HG03139 (cell line): ENCODE data around the gene GCC2.
"Not testable (repeated sequence)": the region's sequence is repeated elsewhere in the genome, so short reads cannot be mapped to it uniquely, and the experiment has no call there.

Experiments used
- ATAC-seq: cut with Tn5 transposase; IDR thresholded peaks from one replicate; pipeline ENCODE4 v1.9.1; 2021; ENCODE audit not compliant: unreplicated experiment

The GCC2 gene

DNA sequence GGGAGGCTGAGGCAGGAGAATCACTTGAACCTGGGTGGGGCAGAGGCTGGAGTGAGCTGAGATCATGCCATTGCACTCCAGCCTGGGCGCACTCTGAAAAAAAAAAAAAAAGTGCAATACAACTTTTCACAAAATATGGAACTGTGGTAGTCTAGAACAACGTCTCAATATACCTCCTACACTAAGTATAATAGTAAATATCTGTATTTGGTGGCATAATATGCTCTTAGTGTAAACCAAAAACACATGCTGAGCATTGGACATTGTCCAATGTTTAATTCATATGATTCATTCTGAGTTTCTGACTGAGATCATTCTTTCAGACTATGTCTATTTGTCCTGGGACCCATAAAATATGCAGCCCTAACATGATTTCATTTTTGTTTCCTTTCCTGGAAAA lies 65.5 kb downstream of the GCC2 start:
- ATAC-seq: not testable (repeated sequence)

DNA sequence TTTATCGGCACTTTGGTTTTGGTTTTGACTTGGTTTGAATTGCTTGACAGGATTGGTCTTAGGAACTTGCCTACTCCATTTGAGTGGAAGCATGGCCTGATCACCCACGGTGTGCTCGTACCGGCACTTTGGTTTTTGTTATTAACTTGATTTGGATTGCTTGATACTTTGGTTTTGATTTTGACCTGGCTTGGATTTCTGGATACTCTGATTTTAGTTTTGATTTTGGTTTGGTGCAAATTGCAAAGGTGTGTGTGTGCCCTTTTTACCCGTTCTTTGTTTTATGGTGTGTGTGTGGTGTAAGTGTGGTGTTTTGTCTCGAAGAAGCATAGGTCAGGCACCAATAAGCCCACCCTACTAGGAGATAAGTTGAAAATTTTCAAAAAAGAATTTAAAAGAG lies 75.7 kb downstream of the GCC2 start:
- ATAC-seq: not testable (repeated sequence)

DNA sequence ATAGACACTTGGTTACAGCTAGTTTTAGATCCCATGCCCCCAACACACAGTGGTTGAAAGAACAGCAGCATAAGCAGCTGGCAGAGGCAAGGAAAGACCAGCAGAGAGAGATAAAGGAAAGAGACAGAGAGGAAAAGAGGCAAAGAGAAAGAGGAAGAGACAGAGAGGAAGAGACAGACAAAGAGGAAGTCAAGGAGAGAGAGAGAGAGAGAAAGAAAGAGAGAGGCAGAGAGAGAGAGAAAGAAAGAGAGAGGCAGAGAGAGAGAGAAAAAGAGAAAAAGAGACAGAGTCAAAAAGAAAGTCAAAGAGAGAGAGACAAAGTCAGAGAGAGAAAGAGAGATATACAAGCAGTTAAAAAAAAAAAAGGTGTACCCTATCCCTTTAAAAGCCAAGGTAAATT lies 76.3 kb downstream of the GCC2 start:
- not testable (repeated sequence) for ATAC-seq

DNA sequence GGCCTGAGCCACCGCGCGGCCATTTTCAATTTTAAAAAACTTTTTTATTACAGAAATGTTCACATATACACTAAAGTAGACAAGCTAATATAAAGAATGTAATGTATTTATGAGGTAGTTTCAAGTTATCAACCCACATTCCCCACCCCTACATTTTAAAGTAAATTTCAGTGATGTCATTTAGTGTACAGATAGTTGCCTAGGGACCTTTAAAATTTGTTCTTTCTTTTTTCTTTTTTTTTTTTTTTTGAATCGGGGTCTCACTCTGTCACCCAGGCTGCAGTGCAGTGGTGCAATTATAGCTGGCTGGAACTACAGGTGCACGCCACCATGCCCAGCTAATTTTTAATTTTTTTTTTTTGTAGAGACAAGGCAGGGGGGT lies 82.7 kb downstream of the GCC2 start:
- ATAC-seq: no peak

DNA sequence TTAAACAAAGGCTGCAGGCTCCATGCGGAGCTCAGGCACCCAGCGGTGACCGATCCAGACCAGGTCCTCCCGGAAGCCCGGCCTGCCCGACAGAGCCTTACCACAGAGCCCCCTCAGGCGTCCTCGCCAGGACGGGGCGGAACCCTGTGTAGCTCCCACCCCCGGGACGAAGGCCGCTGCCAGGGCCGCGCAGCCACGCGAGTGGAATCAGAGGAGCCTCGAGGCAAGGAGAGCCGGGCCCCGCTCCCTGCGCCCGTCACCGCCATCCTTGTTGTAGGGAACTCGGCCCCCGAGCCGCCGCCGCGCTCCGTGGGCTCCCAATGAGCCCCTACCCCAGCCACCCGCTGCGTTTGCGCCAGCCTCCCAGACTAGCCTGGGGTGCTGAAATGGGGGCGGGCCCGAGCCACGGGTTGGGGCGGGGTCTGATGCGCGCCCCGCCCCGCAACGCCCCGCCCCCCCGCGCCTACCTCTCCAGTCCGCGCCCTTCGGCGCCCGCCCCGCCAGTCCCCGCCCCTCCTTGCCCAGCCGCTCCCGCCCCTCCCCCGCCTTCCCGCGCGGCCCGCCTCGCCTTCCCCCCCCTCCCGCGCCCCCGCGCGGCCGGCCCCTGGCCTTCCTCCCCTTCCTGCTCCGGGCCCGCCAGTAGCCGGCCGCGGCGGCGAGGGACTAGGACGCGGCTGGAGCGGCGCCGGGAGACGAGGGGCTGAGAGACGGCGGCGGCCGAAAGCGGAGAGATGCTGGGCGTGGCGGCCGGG lies 85.0 kb downstream of the GCC2 start, which contains the start of gene LIMS1:
LIMS1 (plus strand) TSS at position 639 of the 752 bp plus-strand sequence; CDS start at position 732, 93 bp downstream.
- ATAC-seq: peak; percentile 84

DNA sequence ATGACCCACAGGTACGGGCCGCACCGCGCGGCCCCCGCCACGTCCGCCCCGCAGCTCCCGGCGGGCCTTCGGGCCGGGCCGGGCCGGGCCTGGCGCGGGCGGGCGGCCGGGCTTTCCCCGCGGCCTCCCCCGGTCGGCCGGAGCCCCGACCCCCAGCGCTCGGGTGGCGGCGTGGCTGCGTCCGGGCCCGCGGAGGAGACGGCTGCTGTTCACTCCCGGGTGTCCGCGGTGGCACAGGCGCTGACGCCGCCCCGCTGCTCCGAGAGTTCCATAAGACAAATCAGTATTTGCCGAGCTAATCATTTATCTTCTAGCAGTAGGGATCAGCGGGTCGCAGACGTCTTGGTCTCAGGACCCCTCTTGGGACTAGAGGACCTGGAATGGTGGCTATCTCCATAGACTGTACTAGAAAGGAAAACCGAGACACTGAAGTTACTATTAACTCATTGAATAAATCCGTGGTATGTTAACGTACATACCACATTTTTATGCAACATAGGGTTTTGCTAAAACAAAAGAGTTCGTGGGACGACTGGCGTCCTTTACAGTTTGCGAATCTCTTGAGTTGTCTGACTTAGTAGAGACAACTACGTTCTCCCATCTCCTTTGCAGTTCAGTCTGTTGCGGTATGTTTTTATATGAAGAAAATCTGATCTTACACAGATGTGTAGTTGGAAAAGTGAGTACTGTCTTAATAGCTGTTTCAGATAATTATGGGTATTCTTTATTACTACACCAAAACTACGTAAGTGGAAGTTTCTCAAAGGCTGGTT lies 85.8 kb downstream of the GCC2 start:
- peak; percentile 23 for ATAC-seq

DNA sequence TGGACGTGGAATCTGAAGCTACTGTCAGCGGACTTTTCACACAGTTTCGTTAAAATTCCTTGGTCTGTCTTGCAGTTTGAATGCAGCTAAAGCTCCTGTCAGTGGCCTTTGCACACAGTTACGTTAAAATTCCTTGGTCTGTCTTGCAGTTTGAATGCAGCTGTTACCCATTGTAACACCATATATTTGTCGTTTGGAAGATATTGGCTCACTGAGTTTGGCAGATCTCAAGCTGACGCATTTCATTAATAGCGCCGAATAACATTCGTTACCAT lies 86.3 kb downstream of the GCC2 start:
- ATAC-seq: no peak

DNA sequence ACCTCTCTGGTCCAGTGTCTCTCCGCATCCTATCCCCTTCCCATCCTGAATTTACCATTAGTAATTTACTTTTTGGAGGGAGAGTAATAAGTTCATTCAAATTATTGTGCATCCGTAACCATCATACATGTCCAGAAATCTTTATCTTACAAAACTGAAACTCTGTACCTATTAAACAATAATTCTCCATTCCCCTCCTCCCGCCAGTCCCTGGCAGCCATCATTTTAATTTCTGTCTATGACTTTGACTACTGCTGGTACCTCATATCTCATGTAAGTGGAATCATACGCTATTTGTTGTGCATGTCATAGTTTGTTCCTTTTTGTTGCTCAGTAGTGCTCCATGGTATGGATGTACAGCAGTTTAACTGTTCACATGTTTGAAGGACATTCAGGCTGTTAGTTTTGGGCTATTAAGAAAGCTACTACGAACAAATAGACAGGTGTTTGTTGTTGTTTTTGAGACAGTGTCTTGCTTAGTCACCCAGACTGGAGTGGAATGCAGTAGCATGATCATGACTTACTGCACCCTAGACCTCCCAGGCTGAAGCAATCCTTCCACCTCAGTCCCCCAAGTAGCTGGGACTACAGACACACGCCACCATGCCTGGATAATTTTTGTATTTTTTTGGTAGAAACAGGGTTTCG lies 87.3 kb downstream of the GCC2 start:
- no peak for ATAC-seq

DNA sequence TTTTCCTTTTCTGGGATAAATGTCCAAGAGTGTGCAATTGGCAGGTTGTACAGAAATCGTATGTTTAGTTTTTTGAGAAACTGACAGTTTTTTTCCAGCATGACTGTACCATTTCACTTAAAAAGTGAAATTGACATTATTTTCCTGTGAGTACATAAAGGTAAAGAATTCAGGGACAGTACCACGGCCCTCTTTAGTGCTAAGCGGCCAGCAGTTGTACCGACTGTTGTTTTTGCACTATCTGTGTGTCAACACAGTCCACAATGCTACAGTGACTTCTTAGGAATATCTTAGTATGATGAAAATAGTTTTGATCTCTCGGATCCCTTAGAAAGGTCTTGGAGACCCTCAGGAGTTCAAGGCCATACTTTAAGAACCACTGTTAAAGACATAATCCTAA lies 87.9 kb downstream of the GCC2 start:
- no peak for ATAC-seq

DNA sequence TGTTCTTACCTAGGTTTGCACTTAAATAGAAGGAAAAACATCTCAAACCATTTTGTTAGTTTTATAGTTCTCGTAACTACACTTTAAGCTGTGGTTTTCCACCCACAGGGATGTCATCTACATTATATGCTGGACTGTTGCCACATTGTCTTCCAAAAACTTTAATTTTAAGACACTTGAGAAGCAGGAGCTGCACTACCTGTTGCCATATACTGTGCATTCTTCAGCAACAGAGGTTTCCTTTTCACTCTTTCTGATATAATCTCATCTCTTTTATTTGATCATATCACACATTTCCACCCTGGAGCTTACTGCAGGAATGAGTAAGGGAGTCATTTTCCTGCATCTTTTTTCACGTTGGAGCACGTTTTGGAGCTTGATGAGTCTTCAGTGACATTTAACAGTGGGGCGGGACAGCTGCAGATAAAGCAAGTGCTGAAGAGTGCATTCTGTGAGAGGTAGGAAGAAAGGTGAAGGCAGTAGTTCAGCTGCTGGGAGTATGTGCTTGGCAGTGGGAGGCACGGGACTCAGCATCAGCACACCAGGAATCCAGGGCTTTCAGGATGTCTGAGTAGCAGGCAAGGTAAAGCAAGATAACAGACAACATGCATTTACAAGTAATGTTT lies 89.1 kb downstream of the GCC2 start:
- no peak for ATAC-seq

DNA sequence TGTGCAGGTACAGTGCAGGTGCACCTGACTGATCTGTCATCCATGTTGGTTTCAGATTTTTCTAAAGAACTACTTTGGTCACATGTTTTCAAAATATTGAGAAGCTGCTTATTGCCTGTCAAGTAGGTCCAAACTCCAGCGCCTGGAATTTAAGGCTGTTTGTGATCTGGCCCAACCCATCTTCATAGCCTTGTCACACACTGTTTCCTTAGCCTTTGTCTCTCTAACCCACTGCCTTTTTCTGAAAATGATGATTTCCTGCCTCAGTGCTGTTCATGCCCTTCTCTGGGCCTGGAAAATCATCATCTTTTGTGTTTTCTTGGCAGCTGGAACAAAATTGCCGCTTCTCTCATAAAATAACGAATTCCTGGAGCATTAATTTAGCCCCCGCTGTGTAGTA lies 92.4 kb downstream of the GCC2 start:
- ATAC-seq: no peak

DNA sequence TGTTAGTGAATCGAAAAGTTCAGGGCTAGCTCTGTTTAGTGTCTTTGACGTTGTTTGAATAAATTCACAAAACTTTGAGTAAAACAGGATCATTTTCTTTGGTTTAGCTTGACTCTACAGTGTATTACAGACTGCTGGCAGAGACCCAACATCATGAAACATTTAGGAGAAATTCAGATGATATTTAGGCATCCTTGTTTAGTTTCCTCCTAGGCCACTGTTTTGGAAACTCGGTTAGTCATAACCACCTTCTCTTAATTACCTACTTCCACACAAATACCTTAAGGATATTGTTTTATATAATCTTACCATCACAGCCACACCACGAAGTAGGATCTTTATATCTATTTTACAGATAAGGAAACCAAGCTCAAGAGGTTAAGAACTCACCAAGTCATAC lies 93.1 kb downstream of the GCC2 start:
- no peak for ATAC-seq

DNA sequence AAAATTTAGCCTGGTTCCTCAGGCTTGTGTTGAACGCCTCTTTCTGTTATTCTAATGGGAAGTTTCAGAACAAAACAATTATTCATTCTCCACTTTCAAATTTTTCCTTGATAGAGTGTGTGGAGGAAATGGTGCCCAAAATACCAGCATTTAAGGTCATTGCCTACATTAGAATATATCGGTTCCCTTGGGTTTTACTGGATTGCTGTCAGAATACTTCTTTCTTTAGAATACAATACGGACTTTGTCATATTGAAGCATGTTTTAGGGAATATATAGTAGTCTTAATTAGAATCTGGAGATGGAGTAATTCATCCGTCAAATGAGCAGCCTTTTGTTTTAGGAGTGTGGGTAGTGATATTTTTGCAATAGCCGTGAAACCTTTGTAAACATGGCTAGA lies 98.6 kb downstream of the GCC2 start:
- ATAC-seq: no peak

DNA sequence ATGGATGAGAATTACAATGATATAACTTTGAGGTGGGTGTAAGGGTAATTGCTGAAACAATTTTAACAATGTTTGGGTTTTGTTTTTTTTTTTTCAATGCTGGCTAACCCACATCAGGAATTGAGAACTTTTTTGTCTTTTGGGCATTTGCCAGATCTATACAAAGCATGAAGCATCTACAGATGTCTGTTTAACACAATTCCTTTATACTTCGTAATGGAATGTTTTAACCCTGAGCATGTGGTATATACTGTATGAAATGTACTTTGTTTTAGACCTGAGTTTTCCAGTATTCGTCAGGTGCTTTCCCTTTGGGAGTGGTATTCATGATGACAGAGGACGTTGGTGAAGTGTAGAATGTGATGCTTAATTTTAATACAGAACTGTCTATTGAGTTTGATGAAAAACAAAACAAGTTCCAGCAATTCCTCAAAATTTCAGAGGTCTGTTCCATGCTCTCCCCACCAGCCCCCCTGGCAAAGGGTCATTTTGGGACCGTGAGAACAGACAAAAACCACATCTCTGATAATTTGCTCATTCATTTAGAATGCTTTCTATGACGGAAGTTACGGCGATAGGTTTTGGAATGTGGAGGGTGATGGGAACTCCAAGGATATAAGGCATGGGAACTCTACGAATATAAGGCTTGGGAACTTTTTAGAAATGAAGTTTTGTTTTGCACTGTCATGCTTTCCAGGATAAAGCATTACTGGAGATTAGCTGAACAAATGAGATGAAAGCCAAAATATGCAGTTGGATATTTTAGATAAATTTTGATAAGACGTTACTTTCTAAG lies 99.4 kb downstream of the GCC2 start:
- ATAC-seq: no peak

DNA sequence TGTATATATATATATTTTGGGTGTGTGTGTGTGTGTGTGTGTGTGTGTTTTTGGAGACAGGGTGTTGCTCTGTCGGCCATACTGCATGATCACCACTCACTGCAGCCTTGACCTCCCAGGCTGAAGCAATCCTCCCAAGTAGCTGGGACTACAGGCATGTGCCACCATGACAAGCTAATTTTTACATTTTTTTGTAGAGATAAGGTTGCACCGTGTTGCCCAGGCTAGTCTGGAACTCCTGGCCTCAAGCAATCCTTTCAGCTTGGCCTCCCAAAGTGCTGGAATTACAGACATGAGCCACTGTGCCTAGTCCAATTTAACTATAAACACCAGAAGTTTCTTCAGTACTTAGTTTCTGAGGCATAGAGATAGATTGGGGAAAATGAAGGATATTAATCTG lies 103.6 kb downstream of the GCC2 start:
- no peak for ATAC-seq

DNA sequence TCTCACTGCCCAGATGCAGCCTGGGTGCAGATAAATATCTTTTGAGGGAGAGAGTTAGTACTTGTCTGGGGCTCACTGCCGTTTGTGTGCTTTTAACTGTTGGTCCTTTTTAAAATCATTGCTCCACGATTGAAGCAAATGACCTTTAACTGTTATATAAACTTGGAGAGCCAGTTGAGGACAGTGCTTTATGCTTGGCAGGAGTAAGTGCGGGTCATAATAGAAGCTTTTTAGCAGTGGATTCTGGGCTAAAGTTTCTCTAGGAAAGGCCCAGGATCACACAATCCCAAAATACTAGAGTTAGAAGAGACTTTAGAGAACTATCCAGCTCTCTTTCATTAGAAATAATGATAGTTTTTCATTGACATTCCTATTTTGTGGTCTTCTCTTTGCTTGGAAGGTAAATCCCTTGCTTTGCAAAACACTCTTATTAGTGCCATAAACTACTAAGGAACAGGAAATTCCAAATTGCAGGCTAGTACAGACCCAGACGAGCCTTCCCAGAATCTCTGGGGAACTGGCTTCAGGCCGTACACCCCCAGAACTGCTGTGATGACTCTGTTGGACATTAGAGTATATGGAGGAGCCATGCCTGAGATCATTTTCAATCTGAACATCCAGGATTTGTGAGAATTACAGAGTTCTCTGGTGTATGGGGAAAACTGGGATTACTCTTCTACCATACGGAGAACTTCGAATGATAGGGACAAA lies 104.4 kb downstream of the GCC2 start:
- ATAC-seq: no peak

DNA sequence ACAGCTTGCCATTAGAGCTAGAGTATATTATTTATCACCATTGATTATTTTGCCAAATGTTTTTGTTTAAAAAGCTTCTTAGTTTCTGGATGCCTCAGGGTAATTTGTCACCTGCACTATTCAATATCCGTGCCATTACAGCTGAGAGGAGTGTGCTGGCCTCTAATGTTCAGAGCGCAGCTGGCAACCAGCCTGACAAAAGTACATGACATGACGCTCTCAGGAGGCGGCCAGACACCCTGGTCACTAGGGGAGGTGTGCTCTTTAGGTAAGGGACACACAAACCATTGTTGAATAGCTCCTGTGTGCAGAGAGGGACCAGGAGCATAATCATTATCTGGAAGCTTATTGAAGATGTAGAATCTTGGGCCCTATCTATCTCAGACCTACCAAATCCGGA lies 105.5 kb downstream of the GCC2 start:
- ATAC-seq: no peak

DNA sequence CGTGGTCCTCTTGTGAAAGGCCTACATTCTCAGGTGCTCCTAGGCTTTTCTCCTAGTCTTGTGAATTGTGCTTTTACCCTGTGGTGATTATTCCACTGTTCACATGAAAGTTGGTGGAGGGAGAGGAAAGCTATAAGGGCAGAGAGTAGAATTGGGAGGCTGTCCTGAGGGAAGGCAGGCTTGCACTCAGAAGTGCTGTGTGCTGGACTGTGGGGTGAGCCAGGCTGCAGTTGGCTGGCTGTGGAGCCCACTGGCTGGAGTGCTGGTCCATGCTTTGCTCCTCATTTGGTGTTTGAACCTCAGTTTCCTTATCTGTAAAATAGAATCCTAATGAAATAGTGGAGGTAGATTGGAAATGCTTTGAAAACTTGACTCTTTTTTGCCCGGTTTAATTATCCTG lies 106.6 kb downstream of the GCC2 start:
- no peak for ATAC-seq

DNA sequence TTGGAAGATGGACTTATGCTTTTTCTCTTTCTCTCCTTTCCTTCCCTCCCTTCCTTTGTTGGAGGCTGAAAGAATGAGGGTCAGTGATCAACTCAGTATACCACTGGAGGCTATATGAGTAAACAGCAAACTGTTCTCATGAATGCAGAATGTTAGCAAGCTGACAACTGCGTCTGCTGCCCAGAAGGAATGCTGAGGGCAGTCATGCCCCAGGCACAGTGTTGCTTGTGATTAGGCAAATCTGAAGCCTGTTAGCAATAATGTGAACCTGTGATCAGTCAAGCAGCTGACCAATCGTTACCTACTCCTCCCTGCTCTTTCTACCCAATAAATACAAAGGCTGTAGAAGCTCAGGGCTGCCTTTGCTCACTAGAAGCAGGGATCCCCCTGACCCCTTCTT lies 107.6 kb downstream of the GCC2 start:
- not testable (repeated sequence) for ATAC-seq
